CD14-positive monocyte (primary cell): ENCODE results near the gene RBP5. TPM values are rescaled to one million over a fixed set of nuclear protein-coding genes. Genes with fewer than 3 reads are reported as not detected.

Experiments used
- DNase-seq, 3 donors: peaks; one replicate each; pipeline ENCODE4 v3.0.0-alpha.2; 2011 to 2022
- H2AFZ ChIP-seq: 2 replicates; pipeline ENCODE4 v1.6.0; 2012; ENCODE audit warnings: mild to moderate bottlenecking, low read depth, low read length, inconsistent platforms; ENCODE audit not compliant: insufficient read depth, poor library complexity, severe bottlenecking
- H3K27ac ChIP-seq, 2 donors: 1 replicate in 1 of 2; 2 replicates in 1 of 2; pipeline ENCODE4 v1.5.1; 2012 to 2013; ENCODE audit warnings: low read length in 2 of 2, control low read depth in 1 of 2, inconsistent platforms in 1 of 2, low read depth in 1 of 2, mild to moderate bottlenecking in 1 of 2
- H3K27me3 ChIP-seq, 2 donors: one replicate each; pipeline versions ENCODE4 v1.6.0 to v1.6.1; 2011 to 2013; ENCODE audit warnings: low read length in 2 of 2; ENCODE audit not compliant: control insufficient read depth in 2 of 2, insufficient read depth in 2 of 2
- H3K36me3 ChIP-seq, 2 donors: replicated peaks in 1 of 2; 1 replicate in 1 of 2; 2 replicates in 1 of 2; pipeline versions ENCODE4 v1.5.1 to v1.6.1; 2012 to 2013; ENCODE audit warnings: low read length in 2 of 2, control low read depth in 1 of 2, inconsistent platforms in 1 of 2, mild to moderate bottlenecking in 1 of 2; ENCODE audit not compliant: insufficient read depth in 2 of 2, control insufficient read depth in 1 of 2
- H3K4me1 ChIP-seq, 2 donors: 1 replicate in 1 of 2; 2 replicates in 1 of 2; pipeline versions ENCODE4 v1.5.1 to v1.6.1; 2012 to 2013; ENCODE audit warnings: low read length in 2 of 2, control low read depth in 1 of 2, inconsistent platforms in 1 of 2, mild to moderate bottlenecking in 1 of 2, moderate library complexity in 1 of 2; ENCODE audit not compliant: insufficient read depth in 2 of 2, control insufficient read depth in 1 of 2
- H3K4me2 ChIP-seq: replicated peaks from 2 replicates; pipeline ENCODE3; 2012; ENCODE audit warnings: low read length, moderate library complexity, mild to moderate bottlenecking; ENCODE audit not compliant: poor library complexity, severe bottlenecking; ENCODE audit errors: extremely low read depth
- H3K4me3 ChIP-seq, 3 experiments: fragments of 200-600 bp in 1 of 3; sonication (generic) in 1 of 3; replicated peaks in 1 of 3; 1 replicate in 2 of 3; 2 replicates in 1 of 3; pipeline ENCODE4 v1.5.1; 2011 to 2013; ENCODE audit warnings: low read length in 3 of 3, mild to moderate bottlenecking in 3 of 3, control low read depth in 2 of 3, low read depth in 2 of 3, inconsistent platforms in 1 of 3, moderate library complexity in 1 of 3
- H3K79me2 ChIP-seq: 2 replicates; pipeline ENCODE4 v1.6.0; 2012; ENCODE audit warnings: mild to moderate bottlenecking, control low read depth, inconsistent platforms, low read length, moderate library complexity; ENCODE audit not compliant: insufficient read depth
- H3K9ac ChIP-seq: 2 replicates; pipeline ENCODE4 v1.6.0; 2017; ENCODE audit warnings: low read length, mild to moderate bottlenecking; ENCODE audit not compliant: insufficient read depth, poor library complexity, severe bottlenecking
- H3K9me3 ChIP-seq, 2 donors: replicated peaks in 1 of 2; 1 replicate in 1 of 2; 2 replicates in 1 of 2; pipeline versions ENCODE4 v1.5.1 to v1.6.1; 2012 to 2013; ENCODE audit warnings: low read length in 2 of 2, control low read depth in 1 of 2; ENCODE audit not compliant: control insufficient read depth in 1 of 2, insufficient read depth in 1 of 2
- H4K20me1 ChIP-seq: 2 replicates; pipeline ENCODE4 v1.6.0; 2012; ENCODE audit warnings: mild to moderate bottlenecking, low read length, control low read depth, moderate library complexity; ENCODE audit not compliant: insufficient read depth
- H3K27ac Mint-ChIP-seq, 7 donors: one replicate each; pipeline ENCODE4 v1.8.0; 2020; ENCODE audit warnings: mild to moderate bottlenecking in 7 of 7, mixed read lengths in 7 of 7, moderate library complexity in 6 of 7, inconsistent platforms in 2 of 7
- H3K27me3 Mint-ChIP-seq, 3 donors: one replicate each; pipeline ENCODE4 v1.8.0; 2021 to 2022; ENCODE audit warnings: low read depth in 3 of 3, mild to moderate bottlenecking in 3 of 3, mixed read lengths in 3 of 3, moderate library complexity in 3 of 3, inconsistent platforms in 1 of 3
- H3K36me3 Mint-ChIP-seq, 2 donors: one replicate each; pipeline ENCODE4 v1.8.0; 2020; ENCODE audit warnings: mixed read lengths in 2 of 2, inconsistent platforms in 1 of 2, mild to moderate bottlenecking in 1 of 2
- H3K4me1 Mint-ChIP-seq: one replicate; pipeline ENCODE4 v1.8.0; 2020; ENCODE audit warnings: mild to moderate bottlenecking, mixed read lengths
- H3K4me3 Mint-ChIP-seq, 2 donors: one replicate each; pipeline ENCODE4 v1.8.0; 2020; ENCODE audit warnings: mild to moderate bottlenecking in 2 of 2, mixed read lengths in 2 of 2, moderate library complexity in 1 of 2
- H3K9me3 Mint-ChIP-seq, 7 donors: one replicate each; pipeline ENCODE4 v1.8.0; 2020 to 2022; ENCODE audit warnings: mixed read lengths in 7 of 7, mild to moderate bottlenecking in 6 of 7, moderate library complexity in 6 of 7, inconsistent platforms in 2 of 7
- WGBS: methylation state at CpG from one replicate; pipeline ENCODE4 v1.1.5; 2013; ENCODE audit warnings: missing lambda C conversion rate; ENCODE audit not compliant: insufficient coverage; 5-methylcytosine and 5-hydroxymethylcytosine counted together
- intact Hi-C, 2 donors: fragments of 100-400 bp; cut with micrococcal nuclease; formaldehyde crosslinking; loops; one replicate each; pipeline versions ENCODE4 v1.15.0 to v1.15.1; 2023
- polyA plus RNA-seq, 3 donors: library from polyadenylated mRNA; depleted of rRNA in 1 of 3; unstranded in 2 of 3; stranded (reverse) in 1 of 3; fragments of 300-500 nt in 2 of 3; fragments of >200 nt in 1 of 3; fragmentation: Illumina TruSeq in 2 of 3; gene quantifications; 1 replicate in 2 of 3; 2 replicates in 1 of 3; pipeline ENCODE4 v1.2.3, GENCODE V29; 2012 to 2021
- TF ChIP-seq, protein P1 (sequence below): fragments of 200-600 bp; IDR thresholded peaks from one replicate; pipeline ENCODE4 v1.8.0; 2022; ENCODE audit warnings: antibody characterized with exemption, mild to moderate bottlenecking

Gene RBP5
- polyA plus RNA-seq, 3 donors = not detected

GRCh38 chr12:7139200-7139599 is 10.5 kb upstream of the RBP5 start:
- TF ChIP-seq, protein P1, sequence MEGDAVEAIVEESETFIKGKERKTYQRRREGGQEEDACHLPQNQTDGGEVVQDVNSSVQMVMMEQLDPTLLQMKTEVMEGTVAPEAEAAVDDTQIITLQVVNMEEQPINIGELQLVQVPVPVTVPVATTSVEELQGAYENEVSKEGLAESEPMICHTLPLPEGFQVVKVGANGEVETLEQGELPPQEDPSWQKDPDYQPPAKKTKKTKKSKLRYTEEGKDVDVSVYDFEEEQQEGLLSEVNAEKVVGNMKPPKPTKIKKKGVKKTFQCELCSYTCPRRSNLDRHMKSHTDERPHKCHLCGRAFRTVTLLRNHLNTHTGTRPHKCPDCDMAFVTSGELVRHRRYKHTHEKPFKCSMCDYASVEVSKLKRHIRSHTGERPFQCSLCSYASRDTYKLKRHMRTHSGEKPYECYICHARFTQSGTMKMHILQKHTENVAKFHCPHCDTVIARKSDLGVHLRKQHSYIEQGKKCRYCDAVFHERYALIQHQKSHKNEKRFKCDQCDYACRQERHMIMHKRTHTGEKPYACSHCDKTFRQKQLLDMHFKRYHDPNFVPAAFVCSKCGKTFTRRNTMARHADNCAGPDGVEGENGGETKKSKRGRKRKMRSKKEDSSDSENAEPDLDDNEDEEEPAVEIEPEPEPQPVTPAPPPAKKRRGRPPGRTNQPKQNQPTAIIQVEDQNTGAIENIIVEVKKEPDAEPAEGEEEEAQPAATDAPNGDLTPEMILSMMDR = no peak
- Histone ChIP-seq H3K79me2 (no peaks in the 10 kb centered on the region), H2AFZ (no peak overlapping the region), H3K27me3 (no peaks in the 10 kb centered on the region), H3K4me1 (peaks cover 0 to 8% of the 10 kb centered on the region in 2 donors), H3K4me2 (no peak overlapping the region), H3K27ac (no peak overlapping the region), H3K4me3 (no peak overlapping the region), H3K9ac (no peak overlapping the region), H3K9me3 (no peaks in the 10 kb centered on the region), H4K20me1 (no peaks in the 10 kb centered on the region), H3K36me3 (peaks cover 12 to 14% of the 10 kb centered on the region in 2 donors)
- no peak for DNase-seq
- Mint-ChIP-seq H3K27ac (peak overlapping the region in 1 of 7 donors; percentile 4), H3K4me1 (peaks cover 10% of the 10 kb centered on the region), H3K9me3 (peaks cover 0 to 5% (median 0%) of the 10 kb centered on the region in 7 donors), H3K27me3 (peaks cover 0 to 3% (median 2%) of the 10 kb centered on the region in 3 donors), H3K36me3 (peaks cover 42 to 48% of the 10 kb centered on the region in 2 donors), H3K4me3 (no peak overlapping the region)
- intact Hi-C loops = no loop called here
- 88% methylated on average over 1 of the region's 2 CpGs for WGBS

DNA sequence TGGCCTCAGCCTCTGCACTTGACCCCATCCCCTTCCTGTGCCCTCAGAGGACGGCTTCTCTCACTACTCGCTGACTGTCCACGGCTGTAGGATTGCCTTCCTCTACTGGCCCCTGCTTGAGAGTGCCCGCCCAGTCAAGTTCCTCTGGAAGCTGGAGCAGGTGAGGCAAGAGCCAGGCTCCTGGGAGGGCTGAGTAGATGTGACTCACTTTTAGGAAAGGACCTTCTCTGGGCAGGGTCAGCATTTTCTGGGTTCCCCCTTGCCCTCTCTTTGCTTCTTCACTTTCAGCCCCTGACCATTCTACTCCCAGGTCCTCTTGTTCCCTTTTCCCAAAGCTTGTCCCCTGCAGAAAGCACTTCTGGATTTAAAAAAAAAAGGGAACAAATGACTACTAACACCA is 9.2 kb upstream of the RBP5 start:
- Mint-ChIP-seq H3K4me3 (no peak overlapping the region), H3K4me1 (peaks cover 10% of the 10 kb centered on the region), H3K27me3 (peaks cover 0 to 3% (median 2%) of the 10 kb centered on the region in 3 donors), H3K36me3 (peaks cover 38 to 41% of the 10 kb centered on the region in 2 donors), H3K9me3 (peaks cover 0 to 5% (median 0%) of the 10 kb centered on the region in 7 donors), H3K27ac (peak overlapping the region in 3 of 7 donors; percentile 8 to 72 (median 55))
- Histone ChIP-seq H3K4me3 (no peak overlapping the region), H3K36me3 (peaks cover 12 to 14% of the 10 kb centered on the region in 2 donors), H3K79me2 (no peaks in the 10 kb centered on the region), H2AFZ (no peak overlapping the region), H3K9me3 (no peaks in the 10 kb centered on the region), H3K9ac (no peak overlapping the region), H3K4me1 (peaks cover 0 to 8% of the 10 kb centered on the region in 2 donors), H3K27ac (no peak overlapping the region), H3K27me3 (no peaks in the 10 kb centered on the region), H3K4me2 (no peak overlapping the region), H4K20me1 (no peaks in the 10 kb centered on the region)
- TF ChIP-seq, protein P1 = no peak
- WGBS = 0% methylated on average over 1 of the region's 4 CpGs
- intact Hi-C loops = no loop called here
- peak in 1 of 3 donors; percentile 57 for DNase-seq
